Fibroblast of peridontal ligament (primary cell): ENCODE data around the gene ZNF516.

Source experiments
- DNase-seq: peaks from one replicate; pipeline ENCODE4 v3.0.0-alpha.2; 2010; ENCODE audit errors: extremely low read depth

The ZNF516 gene

GRCh38 chr18:76343938-76344569 lies 151.0 kb downstream of the ZNF516 start:
- DNase-seq, result no peak

GRCh38 chr18:76340410-76340809 lies 154.6 kb downstream of the ZNF516 start:
- DNase-seq, result no peak

GRCh38 chr18:76339246-76339620 lies 155.8 kb downstream of the ZNF516 start:
- DNase-seq, result no peak

- DNase-seq, result no peak
Measured at GRCh38 chr18:76338619-76339245, 156.3 kb downstream of the ZNF516 start.

- DNase-seq, result no peak
Measured at GRCh38 chr18:76338088-76338487, 157.0 kb downstream of the ZNF516 start.

GRCh38 chr18:76335859-76336640 lies 159.0 kb downstream of the ZNF516 start:
- DNase-seq, result no peak

GRCh38 chr18:76328140-76328539 lies 166.9 kb downstream of the ZNF516 start:
- DNase-seq, result no peak

- no peak for DNase-seq
Measured at GRCh38 chr18:76323891-76324290, 171.2 kb downstream of the ZNF516 start.

- no peak for DNase-seq
Measured at GRCh38 chr18:76322686-76323085, 172.4 kb downstream of the ZNF516 start.

- DNase-seq, result no peak
Measured at GRCh38 chr18:76319366-76319765, 175.7 kb downstream of the ZNF516 start.

GRCh38 chr18:76318607-76319006 lies 176.4 kb downstream of the ZNF516 start:
- no peak for DNase-seq

GRCh38 chr18:76317136-76317535 lies 177.9 kb downstream of the ZNF516 start:
- no peak for DNase-seq

GRCh38 chr18:76315722-76316230 lies 179.3 kb downstream of the ZNF516 start:
- DNase-seq, result no peak

- DNase-seq, result no peak
Measured at GRCh38 chr18:76314496-76314895, 180.5 kb downstream of the ZNF516 start.

- no peak for DNase-seq
Measured at GRCh38 chr18:76314015-76314414, 181.0 kb downstream of the ZNF516 start.
